ENCODE measurements around the gene ARID3A.
A peak's percentile ranks its signal among the peaks of the same experiment; 100 is the strongest.

The ARID3A gene

DNA sequence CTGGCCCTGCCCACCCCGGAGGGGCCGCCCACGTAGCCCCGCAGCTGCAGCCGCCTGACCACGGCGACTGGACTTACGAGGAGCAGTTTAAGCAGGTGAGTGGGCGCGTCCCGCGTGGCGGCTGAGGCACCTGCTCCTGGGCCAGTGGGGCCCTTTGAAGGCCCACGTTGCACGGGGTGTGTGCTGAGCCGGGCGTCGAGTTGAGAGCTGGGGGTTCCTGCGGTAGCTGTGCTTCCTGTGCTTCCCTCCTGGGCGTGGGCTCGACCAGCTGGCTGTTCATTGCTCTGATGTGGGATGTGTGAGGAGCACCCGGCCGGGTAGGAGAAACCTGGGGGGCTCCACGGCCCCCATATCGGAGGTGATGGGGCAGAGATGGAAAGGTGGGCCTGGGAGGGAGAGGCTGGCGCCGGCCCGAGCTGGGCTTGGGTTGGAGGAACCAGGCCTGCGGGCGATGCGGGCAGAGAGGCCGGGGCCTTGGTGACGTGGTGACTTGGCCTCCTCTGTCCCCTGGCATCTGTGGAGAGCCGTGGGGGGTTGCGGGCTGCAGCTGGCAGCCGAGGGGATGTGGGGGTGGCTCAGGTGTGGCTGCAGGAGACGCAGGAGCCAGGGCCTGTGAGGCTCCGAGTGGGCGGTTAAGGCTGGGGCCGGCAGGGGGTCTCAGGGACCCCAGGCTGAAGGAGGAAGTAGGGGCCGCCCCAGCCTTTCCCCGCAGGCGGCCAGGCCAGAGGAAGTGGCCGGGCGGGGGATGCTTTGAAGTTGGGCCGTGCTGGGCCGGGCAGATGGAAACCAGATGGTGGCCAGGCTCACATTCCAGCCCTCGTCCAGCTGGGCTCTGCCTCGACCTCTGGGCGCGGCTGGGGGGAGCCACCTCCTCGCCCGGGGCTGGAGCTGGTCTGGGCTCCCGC lies 7.1 kb downstream of the ARID3A start:
- DNase-seq (ENCODE audit: low read depth) = no peak

DNA sequence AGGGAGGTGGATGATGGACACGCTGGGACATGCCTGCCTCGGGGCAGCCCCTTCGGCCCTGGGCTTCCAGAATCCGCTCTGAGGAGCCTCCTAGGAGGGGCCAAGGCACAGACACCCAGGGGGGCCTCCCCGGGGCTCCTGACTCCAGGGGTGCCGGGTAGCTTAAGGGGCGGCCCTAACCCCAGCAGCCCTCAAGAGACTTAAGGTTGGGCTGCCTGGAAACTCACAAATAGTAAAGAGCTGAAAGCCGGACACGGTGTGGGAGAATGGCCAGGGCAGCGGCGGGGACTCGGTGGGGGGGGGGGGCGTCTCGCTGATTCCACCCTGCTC lies 7.7 kb downstream of the ARID3A start:
- no peak for DNase-seq (ENCODE audit: low read depth)

DNA sequence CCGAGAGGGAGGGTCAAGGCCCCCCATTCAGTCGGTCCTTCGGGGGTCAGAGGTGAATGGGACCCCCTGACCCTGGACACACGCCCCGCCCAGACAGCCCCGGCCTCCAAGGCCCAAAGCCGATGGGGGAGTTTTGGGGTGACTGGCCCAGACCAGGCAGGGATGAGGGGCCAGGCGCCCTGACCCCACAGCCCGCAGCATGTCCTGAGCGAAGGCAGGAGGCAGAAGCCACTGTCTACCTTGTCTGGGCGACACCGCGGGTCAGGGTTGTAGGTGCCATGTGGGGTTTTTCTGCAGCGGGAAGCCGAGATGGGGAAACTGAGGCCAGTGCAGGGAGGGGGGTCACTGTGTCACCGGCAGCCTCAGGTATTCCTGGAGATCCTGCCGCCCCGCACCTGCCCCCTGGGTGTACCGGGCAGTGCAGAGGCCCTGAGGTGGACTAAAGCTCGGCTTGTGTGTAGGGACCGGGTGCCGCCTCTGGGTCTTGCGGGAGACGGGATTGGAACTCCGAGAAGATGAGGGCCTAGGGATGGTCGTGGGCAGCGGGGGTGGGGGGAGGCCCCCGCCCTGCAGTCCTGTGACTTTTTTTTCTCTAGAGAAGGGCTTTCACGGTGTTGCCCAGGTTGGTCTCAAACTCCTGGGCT lies 8.5 kb downstream of the ARID3A start:
- no peak for DNase-seq (ENCODE audit: low read depth)

DNA sequence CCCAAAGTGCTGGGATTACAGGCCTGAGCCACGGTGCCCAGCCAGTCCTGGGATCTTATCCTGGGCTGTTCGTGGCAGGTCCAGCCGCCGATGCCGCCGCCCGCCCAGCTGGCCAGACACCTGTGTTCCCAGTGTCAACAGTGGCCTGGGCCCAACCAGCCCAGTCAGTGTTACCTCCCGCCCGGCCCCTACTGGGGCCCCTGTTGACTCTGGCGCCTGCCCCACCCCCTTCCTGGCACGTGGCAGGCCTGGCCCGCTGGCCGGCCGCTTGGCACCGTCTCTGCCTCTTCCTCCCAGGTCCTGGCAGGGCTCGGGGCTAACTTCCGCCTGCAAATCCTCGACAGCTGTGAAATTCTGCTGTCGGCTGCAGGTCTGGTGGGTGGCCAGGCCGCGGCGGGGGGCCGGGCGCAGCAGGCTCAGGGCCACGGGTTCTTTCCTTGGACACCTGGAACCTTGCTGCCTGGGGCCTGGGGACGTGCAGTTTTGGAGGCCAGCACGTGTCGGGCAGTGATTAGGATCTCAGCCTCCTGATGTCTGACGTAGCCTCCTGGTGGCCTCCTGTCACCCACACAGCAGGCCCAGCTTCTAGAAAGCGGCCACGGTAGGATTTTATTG lies 9.1 kb downstream of the ARID3A start:
- DNase-seq (ENCODE audit: low read depth) = no peak

DNA sequence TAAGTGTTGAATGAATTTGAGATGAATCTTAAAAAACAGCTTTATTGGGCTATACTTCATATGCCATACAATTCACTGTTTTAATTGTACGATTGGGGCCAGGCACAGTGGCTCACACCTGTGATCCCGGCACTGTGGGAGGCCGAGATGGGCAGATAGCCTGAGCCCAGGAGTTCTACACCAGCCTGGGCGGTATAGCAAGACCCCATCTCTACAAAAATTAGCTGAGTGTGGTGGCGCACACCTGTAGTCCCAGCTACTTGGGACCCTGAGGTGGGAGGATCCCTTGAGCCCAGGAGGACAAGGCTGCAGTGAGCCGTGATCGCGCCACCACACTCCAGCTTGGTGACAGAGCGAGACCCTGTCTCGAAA lies 10.3 kb downstream of the ARID3A start:
- DNase-seq (ENCODE audit: low read depth) = no peak

DNA sequence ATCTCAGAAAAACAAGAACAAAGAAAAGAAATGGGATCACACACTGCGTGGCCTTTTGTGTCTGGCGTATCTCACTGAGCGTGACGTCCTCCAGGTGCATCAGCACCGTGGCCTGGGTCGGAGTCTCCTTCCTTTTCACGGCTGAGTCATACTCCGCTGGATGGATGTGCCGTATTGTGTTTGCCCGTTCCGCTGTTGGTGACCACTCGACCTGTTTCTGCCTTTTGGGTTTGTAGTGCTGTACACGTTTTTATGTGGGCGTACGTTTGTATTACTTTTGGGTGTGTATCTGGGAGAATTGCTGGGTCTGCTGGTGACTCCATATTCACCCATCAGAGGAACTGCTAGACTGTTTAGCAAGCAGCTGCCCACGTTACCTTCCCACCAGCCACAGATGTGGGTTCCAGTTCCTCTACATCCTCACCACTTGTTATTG lies 11.4 kb downstream of the ARID3A start:
- no peak for DNase-seq (ENCODE audit: low read depth)

DNA sequence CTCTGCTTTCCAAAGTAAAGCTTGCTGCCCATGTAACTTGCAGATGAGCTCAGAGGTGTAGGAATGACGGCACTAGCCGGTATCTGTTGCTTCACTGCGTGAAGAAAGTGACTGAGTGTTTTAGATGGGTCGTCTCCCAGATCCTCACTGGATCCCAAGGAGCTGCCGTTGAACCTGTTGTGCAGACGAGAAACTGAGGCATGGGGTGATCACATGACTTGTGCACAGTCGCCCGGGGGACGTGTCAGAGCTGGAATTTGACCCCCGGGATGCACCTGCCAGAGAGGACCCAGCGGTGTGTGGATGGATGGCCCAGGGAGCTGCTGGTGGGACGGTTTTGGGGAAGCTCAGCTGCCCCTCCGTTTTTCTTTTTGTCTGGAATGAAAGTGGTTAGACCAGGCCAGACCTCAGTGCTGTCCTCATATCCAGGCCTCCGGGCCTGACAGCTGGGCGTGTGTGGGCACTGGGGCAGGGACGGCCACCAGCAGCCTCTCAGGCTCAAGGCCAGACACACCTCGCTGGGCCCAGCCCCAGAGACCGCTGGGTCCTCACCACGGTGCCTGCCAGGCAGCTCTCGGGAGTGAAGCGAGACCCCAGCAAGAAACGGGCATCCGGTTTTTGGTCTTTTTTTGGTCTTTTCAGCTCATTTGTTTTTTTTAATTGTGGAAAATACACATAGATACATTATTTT lies 12.5 kb downstream of the ARID3A start:
- no peak for DNase-seq (ENCODE audit: low read depth)

DNA sequence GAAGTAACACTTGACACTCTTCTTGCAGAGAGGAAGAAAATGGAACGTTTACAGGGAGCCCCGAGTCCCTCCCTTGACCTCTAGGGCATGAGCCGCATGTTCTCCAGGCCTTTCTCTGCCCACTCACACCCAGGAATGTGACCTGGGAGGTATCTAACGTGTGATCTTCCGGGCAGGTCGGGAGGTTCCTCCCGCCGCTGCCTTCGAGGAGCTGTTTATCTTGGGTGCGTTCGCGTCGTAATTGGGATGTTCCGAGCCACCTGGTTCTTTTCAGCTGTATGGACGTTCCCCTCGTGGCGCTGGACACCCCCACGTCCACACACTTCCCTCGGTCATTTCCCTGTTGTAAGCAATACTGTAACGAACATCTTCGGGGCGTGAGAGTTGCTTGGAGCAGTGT lies 13.6 kb downstream of the ARID3A start:
- no peak for DNase-seq (ENCODE audit: low read depth)

DNA sequence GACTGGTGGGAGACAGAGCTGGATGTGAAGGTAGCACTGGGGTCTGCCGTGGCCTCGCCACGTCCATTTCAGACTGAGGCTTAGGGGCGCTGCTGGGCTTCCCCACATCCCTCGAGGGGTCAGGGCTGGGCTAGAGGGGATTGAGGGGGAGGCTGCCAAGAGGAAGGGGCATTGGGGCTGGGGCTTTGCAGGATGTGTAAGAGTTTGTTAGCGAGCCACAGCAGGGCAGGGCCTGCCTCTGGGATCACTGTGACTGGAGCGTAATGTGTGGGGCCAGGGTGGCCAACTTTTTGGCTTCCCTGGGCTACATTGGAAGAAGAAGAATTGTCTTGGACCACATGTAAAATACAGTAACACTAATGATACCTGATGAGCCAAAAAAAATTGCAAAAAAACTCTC lies 14.1 kb downstream of the ARID3A start:
- DNase-seq (ENCODE audit: low read depth) = no peak

DNA sequence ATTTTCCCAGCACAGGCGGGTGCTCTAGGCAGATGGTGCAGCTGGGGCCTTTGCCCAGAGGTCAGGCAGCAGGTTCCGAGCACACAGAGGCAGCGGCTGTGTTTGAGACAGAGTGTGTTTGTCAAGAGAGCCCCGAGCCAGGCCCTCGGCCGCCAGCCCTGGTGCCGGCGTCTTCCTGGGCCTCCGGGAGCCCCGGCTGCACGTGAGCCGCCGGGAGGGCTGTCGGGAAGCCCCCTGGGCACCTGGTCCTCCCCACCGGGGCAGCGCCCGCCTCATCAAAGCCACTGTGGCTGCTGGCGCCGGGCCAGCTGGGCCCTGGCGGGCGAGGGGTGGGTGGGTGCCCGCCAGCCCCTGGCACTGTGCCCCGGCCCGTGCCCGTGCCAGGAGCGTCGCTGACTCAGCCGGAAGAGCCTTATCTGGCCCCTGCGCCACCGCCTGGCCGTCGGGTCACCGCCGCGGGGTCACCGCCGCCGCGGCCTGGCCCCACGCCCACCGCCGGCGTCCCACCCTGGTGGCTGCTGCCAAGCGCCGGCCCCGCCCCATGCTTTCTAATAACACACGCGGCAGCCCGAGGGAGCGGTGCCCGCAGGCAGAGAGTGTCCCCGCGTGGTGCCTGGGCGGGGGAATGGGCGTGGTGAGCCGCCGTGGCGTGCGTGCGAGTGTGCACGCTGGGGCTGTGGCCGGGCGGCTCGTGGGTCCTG lies 14.9 kb downstream of the ARID3A start:
- peak; percentile 37 for DNase-seq (ENCODE audit: low read depth)

DNA sequence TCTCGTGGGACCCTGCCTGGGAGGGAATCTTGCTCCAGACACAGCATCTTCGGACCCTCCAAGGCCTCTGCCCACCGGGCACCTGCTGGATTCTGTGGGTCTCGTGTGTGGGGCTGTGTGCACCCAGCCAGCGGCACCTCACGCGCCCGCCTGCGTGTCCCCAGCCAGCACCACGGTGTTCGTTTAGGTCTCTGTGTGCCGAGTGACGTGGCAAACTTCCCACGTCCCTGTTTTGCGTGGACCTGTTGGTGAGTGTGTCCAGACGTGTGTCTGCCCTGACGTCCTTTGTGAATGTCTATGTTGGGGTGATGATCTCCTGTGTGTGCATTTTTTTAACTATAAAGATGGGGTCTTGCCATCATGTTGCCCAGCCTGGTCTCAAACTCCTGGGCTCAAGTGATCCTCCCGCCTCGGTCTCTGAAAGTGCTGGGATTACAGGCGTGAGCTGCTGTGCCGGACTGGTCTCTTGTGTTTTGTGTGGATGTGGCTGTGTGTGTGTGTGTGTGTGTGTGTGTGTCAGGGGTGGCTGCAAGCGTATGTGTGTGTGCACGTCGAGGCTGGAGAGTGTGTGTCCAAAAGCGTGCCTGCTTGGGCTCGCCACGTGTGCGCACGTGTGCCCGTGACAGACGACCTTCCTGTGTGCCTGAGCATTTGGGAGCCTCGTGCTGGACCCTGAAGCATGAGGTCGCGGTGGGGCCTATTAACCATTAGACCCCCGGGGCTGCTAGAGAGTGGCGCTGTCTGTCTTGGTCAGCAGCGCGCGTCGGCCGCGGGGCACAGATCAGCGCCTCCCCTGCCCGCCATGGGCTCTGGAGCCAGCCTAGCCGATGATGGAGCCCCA lies 15.7 kb downstream of the ARID3A start:
- no peak for DNase-seq (ENCODE audit: low read depth)

DNA sequence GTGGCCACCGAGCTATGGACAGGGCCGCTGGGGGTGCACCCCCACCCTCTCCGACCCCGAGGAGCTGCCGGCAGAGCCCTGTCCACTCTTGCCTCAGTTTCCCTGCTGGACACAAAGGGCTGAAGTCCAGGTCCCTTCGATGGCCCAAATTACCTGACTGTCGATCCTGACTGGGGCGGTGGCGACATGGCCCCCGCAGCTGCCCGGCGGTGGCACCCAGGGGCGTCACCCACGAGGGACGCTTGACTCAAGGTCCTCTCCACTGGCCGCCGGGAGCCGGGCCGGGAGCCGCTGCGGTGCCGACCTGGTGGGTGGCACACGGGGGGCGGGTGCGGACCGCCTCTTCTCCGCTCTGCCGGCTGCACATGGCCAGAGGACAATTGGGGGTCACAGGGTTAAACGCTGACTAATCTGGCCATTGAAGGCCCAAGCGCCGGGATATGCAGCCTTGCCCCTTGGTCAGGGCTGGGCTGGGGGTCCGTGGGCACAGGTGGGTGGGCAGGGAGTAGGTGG lies 16.4 kb downstream of the ARID3A start:
- DNase-seq (ENCODE audit: low read depth) = no peak

DNA sequence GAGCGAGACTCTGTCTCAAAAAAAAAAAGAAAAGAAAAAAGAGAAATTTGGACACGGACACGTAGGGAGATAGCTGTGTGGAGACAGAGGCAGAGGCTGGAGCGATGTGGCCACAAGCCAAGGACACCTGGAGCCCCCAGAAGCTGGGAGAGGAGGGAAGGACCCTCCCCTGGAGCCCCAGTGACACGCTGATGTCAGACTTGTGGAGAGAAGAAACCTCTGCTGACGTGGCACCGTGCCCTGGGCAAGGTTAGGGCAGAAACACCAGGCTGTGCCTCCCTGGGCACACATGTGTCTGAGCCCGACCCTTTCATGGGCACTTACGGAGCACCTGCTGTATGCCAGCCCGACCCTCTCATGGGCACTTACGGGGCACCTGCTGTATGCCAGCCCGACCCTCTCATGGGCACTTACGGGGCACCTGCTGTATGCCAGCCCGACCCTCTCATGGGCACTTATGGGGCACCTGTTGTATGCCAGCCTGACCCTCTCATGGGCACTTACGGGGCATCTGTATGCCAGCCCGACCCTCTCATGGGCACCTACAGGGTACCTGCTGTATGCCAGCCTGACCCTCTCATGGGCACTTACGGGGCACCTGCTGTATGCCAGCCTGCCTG lies 17.8 kb downstream of the ARID3A start:
- no peak for DNase-seq (ENCODE audit: low read depth)

DNA sequence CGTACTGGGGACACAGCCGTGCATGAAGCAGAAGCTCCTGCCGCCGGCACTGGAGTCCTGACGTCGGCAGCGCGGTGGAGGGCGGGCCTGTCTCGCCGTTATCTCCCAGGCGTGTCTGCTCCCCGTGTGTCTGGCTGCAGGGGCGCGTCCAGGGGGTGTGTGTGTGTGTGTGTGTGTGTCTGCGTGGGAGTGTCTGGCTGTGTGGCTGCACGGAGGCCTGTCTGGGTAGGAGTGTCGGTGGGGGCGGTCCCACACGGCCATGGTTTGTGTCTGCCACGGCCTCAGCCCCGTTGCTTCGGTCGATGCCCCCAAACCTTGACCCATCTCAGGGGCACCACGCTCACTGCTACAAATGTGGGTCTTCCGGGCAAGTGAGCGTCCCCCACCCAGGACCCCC lies 18.3 kb downstream of the ARID3A start:
- DNase-seq (ENCODE audit: low read depth) = no peak

DNA sequence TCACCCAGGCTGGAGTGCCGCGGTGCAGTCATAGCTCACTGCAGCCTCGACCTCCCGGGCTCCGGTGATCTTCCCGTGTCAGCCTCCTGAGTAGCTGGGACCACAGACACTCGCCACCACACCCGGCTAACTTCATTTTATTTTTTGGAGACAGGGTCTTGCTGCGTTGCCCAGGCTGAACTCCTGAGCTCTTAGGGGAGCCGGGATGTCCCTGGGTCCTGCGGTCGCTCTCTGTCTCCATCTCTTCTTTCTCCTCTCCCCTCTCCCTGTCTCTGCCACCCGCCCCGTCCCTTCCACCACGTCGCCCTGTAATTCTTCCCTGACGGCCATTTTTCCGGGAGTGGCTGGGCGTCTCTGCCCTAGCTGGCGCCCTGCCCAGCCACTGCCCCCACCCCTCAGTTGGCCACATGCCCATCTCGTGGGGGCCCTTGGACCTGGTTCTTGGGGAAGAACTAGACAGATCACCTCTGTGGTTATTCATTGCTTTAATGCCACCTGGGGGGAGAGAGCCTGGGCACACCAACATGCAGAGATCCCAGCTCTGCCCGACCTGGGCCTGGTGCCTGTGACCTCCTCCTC lies 18.9 kb downstream of the ARID3A start:
- no peak for DNase-seq (ENCODE audit: low read depth)

DNA sequence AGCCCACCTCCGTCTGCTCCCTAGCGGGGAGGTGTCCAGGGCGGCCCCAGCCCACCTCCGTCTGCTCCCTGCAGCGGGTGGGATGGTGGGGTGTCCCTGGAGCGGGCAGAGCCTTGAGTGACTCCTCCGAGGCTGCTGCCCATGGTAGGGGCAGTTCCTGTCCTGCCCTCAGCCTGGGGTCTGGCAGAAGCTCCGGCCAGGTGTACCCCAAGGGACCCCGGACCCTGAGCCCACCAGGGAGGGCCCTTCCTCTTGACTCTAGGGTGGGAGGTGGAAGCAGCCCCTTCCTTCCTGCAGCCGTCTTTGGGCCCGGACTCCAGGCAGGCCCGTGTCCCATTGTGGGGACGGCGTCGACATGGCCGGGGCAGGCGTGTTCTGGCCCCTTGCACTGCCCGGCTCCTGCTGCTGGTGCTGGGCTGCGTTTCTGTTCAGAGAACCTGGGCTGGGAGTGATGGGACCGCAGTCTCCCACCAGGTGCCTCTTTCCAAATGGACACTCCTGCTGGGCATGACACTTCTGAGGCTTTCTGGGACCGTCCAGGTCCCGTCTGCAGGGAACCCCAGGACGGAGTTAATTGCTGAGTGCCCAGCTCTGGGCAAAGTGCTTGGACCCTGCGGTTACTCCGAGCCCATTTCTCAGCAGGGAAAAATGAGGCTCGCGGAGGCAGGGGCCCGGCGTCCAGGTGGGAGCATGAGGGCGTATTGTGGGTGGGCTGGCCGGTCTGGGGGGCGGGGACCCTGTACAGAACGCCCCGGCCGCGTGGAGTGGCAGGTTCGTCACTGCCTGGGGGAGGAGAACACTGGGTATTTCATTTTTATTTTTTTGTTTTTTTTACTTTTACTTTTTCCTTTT lies 19.8 kb downstream of the ARID3A start:
- DNase-seq (ENCODE audit: low read depth) = no peak

DNA sequence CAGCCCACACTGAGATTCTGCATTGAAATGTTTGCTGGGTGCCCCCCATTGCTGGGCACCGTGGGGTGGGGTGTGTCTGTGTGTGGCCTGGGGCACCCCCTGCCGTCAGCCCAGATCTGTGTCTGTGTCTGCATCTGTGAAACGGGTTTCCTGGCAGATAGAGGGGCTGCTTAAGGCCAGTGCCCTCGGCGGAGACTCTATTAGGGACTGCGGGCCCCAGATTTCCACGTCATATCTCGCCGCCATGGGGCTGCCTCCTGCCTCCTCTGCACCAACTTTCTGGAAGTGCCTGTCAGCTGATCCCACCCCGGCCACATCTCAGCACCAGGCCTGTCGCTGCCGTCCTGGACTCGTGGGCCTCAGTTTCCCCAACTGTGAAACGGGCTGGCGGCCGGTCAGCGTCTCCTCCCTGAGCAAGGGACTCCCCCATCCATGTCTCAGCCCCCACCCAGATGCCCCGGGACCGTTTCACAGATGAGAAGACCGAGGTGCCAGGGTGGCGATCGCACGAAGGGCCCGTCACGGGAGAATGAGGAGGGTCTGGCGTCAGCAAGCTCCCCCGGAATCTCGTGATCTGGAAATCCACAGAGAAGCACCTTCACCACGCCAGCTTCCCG lies 21.4 kb downstream of the ARID3A start:
- DNase-seq (ENCODE audit: low read depth) = no peak

DNA sequence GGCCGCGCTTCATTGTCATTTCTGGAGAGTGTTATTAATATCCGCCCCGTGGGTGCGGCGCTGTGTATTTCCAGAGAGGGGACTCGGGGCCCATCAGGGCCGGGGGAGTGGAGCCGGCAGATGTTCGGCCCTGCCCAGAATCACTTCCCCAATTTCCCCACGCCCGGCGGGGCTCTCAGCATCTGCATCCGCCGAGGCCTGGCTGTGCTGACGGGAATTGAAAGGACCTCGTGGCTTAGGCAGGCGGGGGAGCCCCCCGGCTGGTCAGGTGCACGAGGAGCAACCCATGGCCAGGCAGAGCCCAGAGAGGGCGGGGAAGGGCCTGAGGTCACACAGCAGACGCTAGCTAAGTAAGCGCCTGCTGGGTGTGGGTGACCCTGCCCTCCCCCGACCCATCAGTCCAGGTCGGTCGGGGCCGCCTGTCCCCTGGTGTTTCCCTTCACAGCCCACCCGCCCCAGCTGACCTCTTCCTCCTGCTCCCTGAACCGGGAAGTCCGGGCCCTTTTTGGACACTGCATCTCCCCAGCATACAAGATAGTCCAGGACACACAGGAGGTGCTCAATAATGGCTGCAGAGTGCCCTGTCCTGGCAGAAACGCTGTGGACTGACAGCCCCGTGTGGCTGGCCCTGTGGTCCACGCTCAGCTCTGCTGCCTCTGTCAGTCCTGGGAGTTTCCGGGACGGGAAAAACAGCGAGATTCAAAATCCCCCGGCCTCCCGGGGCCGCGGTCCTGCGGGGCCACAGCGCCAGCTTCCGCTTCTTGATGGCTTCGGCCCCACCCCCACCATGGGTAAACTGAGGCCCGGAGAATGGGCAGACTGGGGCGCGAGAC lies 22.1 kb downstream of the ARID3A start:
- no peak for DNase-seq (ENCODE audit: low read depth)
